ENCODE data around the gene CARD9. TPM values are rescaled to one million over a fixed set of nuclear protein-coding genes. Genes with fewer than 3 reads are reported as not detected.

CARD9 gene
- total RNA-seq, 2 experiments from 2014 or later: 0.92 to 1.7 TPM

GRCh38 chr9:136398286-136398685, 24.8 kb upstream of the CARD9 start:
- POLR2A ChIA-PET: interaction anchor here (0.7 kb wide), 1 partner anchor 9 kb away, joined by 3 read pairs; no protein-coding TSS in a partner anchor
- BruUV-seq (replicated peaks): no TSS peak
- CTCF ChIA-PET (ENCODE audit: unreplicated experiment): no interaction called here
- Histone ChIP-seq H3K4me2 (ENCODE audit: low read length) (peak overlapping the region; percentile 71), H4K20me1 (ENCODE audit: insufficient read depth, low read length) (peaks cover 10% of the 10 kb centered on the region; the same call in 1 of the 2 replicates), H3K27ac (ENCODE audit: low read depth, low read length, poor library complexity, severe bottlenecking) (no peak overlapping the region), H3K36me3 (ENCODE audit: insufficient read depth, low read length) (peaks cover 73% of the 10 kb centered on the region), H3K4me1 (ENCODE audit: insufficient read depth, low read length, poor library complexity, severe bottlenecking) (peaks cover 9% of the 10 kb centered on the region), H3K79me2 (ENCODE audit: insufficient read depth, low read depth, low read length) (peaks cover 23% of the 10 kb centered on the region), H2AFZ (ENCODE audit: low read length) (no peak overlapping the region), H3K9me3 (ENCODE audit: low read length) (no peaks in the 10 kb centered on the region), H3K4me3 (ENCODE audit: low read depth, low read length, poor library complexity, severe bottlenecking) (peak overlapping the region; percentile 99), H3K9me2 (ENCODE audit: insufficient read depth, low read length) (no peaks in the 10 kb centered on the region)
- DNase-seq (ENCODE audit: low spot score): no peak
- intact Hi-C loops (cut with micrococcal nuclease; ENCODE audit: unreplicated experiment): no loop called here
- no peak for TF ChIP-seq EZH2phosphoT487 (IDR thresholded peaks at IDR 0.05; ENCODE audit: borderline replicate concordance, low read depth, low read length)
- TF ChIP-seq, protein P1, sequence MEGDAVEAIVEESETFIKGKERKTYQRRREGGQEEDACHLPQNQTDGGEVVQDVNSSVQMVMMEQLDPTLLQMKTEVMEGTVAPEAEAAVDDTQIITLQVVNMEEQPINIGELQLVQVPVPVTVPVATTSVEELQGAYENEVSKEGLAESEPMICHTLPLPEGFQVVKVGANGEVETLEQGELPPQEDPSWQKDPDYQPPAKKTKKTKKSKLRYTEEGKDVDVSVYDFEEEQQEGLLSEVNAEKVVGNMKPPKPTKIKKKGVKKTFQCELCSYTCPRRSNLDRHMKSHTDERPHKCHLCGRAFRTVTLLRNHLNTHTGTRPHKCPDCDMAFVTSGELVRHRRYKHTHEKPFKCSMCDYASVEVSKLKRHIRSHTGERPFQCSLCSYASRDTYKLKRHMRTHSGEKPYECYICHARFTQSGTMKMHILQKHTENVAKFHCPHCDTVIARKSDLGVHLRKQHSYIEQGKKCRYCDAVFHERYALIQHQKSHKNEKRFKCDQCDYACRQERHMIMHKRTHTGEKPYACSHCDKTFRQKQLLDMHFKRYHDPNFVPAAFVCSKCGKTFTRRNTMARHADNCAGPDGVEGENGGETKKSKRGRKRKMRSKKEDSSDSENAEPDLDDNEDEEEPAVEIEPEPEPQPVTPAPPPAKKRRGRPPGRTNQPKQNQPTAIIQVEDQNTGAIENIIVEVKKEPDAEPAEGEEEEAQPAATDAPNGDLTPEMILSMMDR (conservative IDR thresholded peaks at IDR 0.05; ENCODE audit: low read length): no peak

DNA sequence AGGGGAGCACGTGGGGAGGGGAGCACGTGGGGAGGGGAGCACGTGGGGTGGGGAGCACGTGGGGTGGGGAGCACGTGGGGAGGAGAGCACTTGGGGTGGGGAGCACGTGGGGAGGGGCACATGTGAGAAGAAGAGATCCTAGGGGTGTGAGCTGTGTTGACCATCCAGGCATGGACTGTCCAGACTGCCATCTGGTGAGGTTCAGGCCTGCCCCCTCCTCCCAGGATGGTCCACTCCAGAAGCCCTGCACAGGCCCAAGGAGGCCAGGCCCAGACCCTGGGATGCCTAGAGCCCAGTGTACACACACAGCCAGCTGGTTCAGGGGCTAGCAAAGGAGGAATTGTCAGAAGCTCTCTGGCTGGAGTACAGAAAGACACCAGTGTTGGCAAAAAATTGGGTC, 24.2 kb upstream of the CARD9 start:
- H3K4me1 ChIP-seq (ENCODE audit: insufficient read depth, low read length, poor library complexity, severe bottlenecking): peaks cover 9% of the 10 kb centered on the region
- no TSS peak for BruUV-seq (replicated peaks)
- no peak overlapping the region for H2AFZ ChIP-seq (ENCODE audit: low read length)
- peaks cover 23% of the 10 kb centered on the region for H3K79me2 ChIP-seq (ENCODE audit: insufficient read depth, low read depth, low read length)
- H4K20me1 ChIP-seq (ENCODE audit: insufficient read depth, low read length): peaks cover 10% of the 10 kb centered on the region; the same call in 1 of the 2 replicates
- H3K9me2 ChIP-seq (ENCODE audit: insufficient read depth, low read length): no peaks in the 10 kb centered on the region
- H3K27ac ChIP-seq (ENCODE audit: low read depth, low read length, poor library complexity, severe bottlenecking): no peak overlapping the region
- no peak for DNase-seq (ENCODE audit: low spot score)
- no peaks in the 10 kb centered on the region for H3K9me3 ChIP-seq (ENCODE audit: low read length)
- H3K4me3 ChIP-seq (ENCODE audit: low read depth, low read length, poor library complexity, severe bottlenecking): no peak overlapping the region
- intact Hi-C loops (cut with micrococcal nuclease; ENCODE audit: unreplicated experiment): no loop called here
- ChIA-PET POLR2A (interaction anchor here (0.7 kb wide), 1 partner anchor 8 kb away, joined by 3 read pairs; no protein-coding TSS in a partner anchor), CTCF (ENCODE audit: unreplicated experiment) (no interaction called here)
- peaks cover 76% of the 10 kb centered on the region for H3K36me3 ChIP-seq (ENCODE audit: insufficient read depth, low read length)
- H3K4me2 ChIP-seq (ENCODE audit: low read length): no peak overlapping the region
- TF ChIP-seq, protein P1 (conservative IDR thresholded peaks at IDR 0.05; ENCODE audit: low read length): no peak
- no peak for TF ChIP-seq EZH2phosphoT487 (IDR thresholded peaks at IDR 0.05; ENCODE audit: borderline replicate concordance, low read depth, low read length)

- TF ChIP-seq EZH2phosphoT487 (IDR thresholded peaks at IDR 0.05; ENCODE audit: borderline replicate concordance, low read depth, low read length): no peak
- TF ChIP-seq, protein P1 (conservative IDR thresholded peaks at IDR 0.05; ENCODE audit: low read length): no peak
- Histone ChIP-seq H3K9me3 (ENCODE audit: low read length) (no peaks in the 10 kb centered on the region), H3K27ac (ENCODE audit: low read depth, low read length, poor library complexity, severe bottlenecking) (no peak overlapping the region), H3K4me3 (ENCODE audit: low read depth, low read length, poor library complexity, severe bottlenecking) (no peak overlapping the region), H3K4me2 (ENCODE audit: low read length) (no peak overlapping the region), H4K20me1 (ENCODE audit: insufficient read depth, low read length) (peaks cover 10% of the 10 kb centered on the region; the same call in 1 of the 2 replicates), H3K4me1 (ENCODE audit: insufficient read depth, low read length, poor library complexity, severe bottlenecking) (peaks cover 9% of the 10 kb centered on the region), H3K36me3 (ENCODE audit: insufficient read depth, low read length) (peaks cover 76% of the 10 kb centered on the region), H3K9me2 (ENCODE audit: insufficient read depth, low read length) (no peaks in the 10 kb centered on the region), H2AFZ (ENCODE audit: low read length) (no peak overlapping the region), H3K79me2 (ENCODE audit: insufficient read depth, low read depth, low read length) (peaks cover 23% of the 10 kb centered on the region)
- no TSS peak for BruUV-seq (replicated peaks)
- intact Hi-C loops (cut with micrococcal nuclease; ENCODE audit: unreplicated experiment): no loop called here
- DNase-seq (ENCODE audit: low spot score): no peak
- POLR2A ChIA-PET: interaction anchor here (0.6 kb wide), 1 partner anchor 307 kb away, joined by 3 read pairs; no protein-coding TSS in a partner anchor
- CTCF ChIA-PET (ENCODE audit: unreplicated experiment): no interaction called here
Observed at GRCh38 chr9:136396219-136396515, 22.7 kb upstream of the CARD9 start.

Measured in OCI-LY7 (cell line).